ENCODE results near the gene TATDN2.
A peak's percentile ranks its signal among the peaks of the same experiment; 100 is the strongest.

Gene TATDN2

GRCh38 chr3:10248184-10248983 lies at the start of gene TATDN2:
TSS of gene TATDN2 (plus strand) at chr3:10248459. CDS start at chr3:10249201, 742 bp downstream.
- in situ Hi-C loops (cut with MboI; ENCODE audit: low pct_unique_long_range_greater_than_20kb, low sequenced_read_pairs, unreplicated experiment) = no loop called here
- peak; percentile 100 for DNase-seq (ENCODE audit: low spot score)

GRCh38 chr3:10198761-10199649 lies 49.3 kb upstream of the TATDN2 start:
- peak; percentile 74 for DNase-seq (ENCODE audit: low spot score)
- no peak for TF ChIP-seq CTCF (IDR thresholded peaks at IDR 0.05; ENCODE audit: extremely low read depth, insufficient read depth, missing control alignments)
- in situ Hi-C loops (cut with MboI; ENCODE audit: low pct_unique_long_range_greater_than_20kb, low sequenced_read_pairs, unreplicated experiment) = no loop called here

More at GRCh38 chr3:10248184-10248983, at the start of gene TATDN2:
- no peak for TF ChIP-seq CTCF (IDR thresholded peaks at IDR 0.05; ENCODE audit: extremely low read depth, insufficient read depth, missing control alignments)

GRCh38 chr3:10204921-10205320 lies 43.3 kb upstream of the TATDN2 start:
- no peak for TF ChIP-seq CTCF (IDR thresholded peaks at IDR 0.05; ENCODE audit: extremely low read depth, insufficient read depth, missing control alignments)
- DNase-seq (ENCODE audit: low spot score) = no peak
- in situ Hi-C loops (cut with MboI; ENCODE audit: low pct_unique_long_range_greater_than_20kb, low sequenced_read_pairs, unreplicated experiment) = no loop called here

- in situ Hi-C loops (cut with MboI; ENCODE audit: low pct_unique_long_range_greater_than_20kb, low sequenced_read_pairs, unreplicated experiment) = no loop called here
- DNase-seq (ENCODE audit: low spot score) = no peak
Observed at GRCh38 chr3:10205451-10206165, 42.7 kb upstream of the TATDN2 start.

GRCh38 chr3:10206166-10206511 lies 42.1 kb upstream of the TATDN2 start:
- no peak for TF ChIP-seq CTCF (IDR thresholded peaks at IDR 0.05; ENCODE audit: extremely low read depth, insufficient read depth, missing control alignments)
- no peak for DNase-seq (ENCODE audit: low spot score)

More at GRCh38 chr3:10205451-10206165, 42.7 kb upstream of the TATDN2 start:
- TF ChIP-seq CTCF (IDR thresholded peaks at IDR 0.05; ENCODE audit: extremely low read depth, insufficient read depth, missing control alignments) = no peak

GRCh38 chr3:10213156-10213792 lies 35.0 kb upstream of the TATDN2 start:
- DNase-seq (ENCODE audit: low spot score) = peak; percentile 48
- in situ Hi-C loops (cut with MboI; ENCODE audit: low pct_unique_long_range_greater_than_20kb, low sequenced_read_pairs, unreplicated experiment) = no loop called here
- TF ChIP-seq CTCF (IDR thresholded peaks at IDR 0.05; ENCODE audit: extremely low read depth, insufficient read depth, missing control alignments) = no peak

More at GRCh38 chr3:10206166-10206511, 42.1 kb upstream of the TATDN2 start:
- in situ Hi-C loops (cut with MboI; ENCODE audit: low pct_unique_long_range_greater_than_20kb, low sequenced_read_pairs, unreplicated experiment) = no loop called here
